GM12891 (cell line): ENCODE data around the gene PALM2AKAP2.

Source experiments
- POLR2A ChIP-seq: IDR thresholded peaks from 2 replicates; pipeline ENCODE4 v1.6.1; 2011; ENCODE audit warnings: low read depth, low read length, control low read depth
- TAF1 ChIP-seq: IDR thresholded peaks from 2 replicates; pipeline ENCODE4 v1.6.1; 2011; ENCODE audit warnings: low read depth, low read length, control low read depth

DNA sequence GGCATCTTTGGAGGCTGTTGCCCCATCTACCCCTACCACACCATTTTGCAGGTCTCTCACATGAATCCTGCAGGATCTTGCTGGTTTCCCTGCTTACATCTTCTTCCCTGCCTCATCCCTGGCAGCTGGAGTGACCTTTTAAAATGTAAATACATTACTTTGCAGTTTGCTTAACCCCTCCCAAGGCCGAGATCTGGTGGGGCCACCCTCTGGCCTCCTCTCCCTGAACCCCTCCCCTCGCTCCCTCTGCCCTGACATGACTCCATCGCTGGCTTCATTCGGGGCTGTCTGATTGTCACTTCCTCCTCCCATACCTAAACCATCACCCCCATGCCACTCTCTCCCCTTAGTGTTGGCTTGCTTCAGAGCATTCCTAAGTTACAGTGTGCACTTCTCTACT is 12.6 kb upstream of the PALM2AKAP2 start:
- TF ChIP-seq POLR2A (no peak), TAF1 (no peak)
